Upper lobe of left lung (tissue), 4 donors: ENCODE data around the gene STX8.

ENCODE experiments used
- CTCF ChIP-seq, 6 experiments: fragments of 450-650 bp in 4 of 6; fragments of 200-600 bp in 2 of 6; sonication (generic) in 2 of 6; IDR thresholded peaks; one replicate each; pipeline ENCODE4 v1.5.1; 2016 to 2019; ENCODE audit warnings: antibody characterized with exemption in 6 of 6
- EP300 ChIP-seq, 4 donors: sonication (generic); formaldehyde crosslinking; IDR thresholded peaks; one replicate each; pipeline ENCODE4 v1.5.1; 2017; ENCODE audit warnings: antibody characterized with exemption in 4 of 4, control low read depth in 2 of 4

DNA sequence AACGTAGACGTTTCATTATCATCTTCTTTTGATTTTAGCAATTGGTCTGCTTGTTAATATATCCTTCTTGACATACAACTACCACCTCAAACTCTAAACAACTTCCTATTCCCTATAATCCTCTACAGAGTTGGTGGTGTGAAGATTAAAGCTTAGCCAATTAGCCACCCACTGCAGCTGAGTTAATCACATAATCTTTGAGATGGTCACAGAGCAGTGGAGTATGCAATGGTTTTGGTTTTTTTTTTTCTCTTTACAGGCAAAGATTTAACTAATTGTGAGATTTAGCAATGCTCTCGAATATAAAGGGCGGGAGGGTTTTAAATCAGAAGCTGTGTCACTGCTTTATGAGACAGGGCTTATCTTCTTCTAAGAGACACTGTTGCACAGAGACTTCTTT, 37.0 kb downstream of the STX8 start:
- TF ChIP-seq CTCF (IDR thresholded peaks at IDR 0.05) (no peak), EP300 (IDR thresholded peaks at IDR 0.05) (no peak)
